KOPT-K1 (cell line): ENCODE measurements around the gene REM1.

Experiments
- H3K27ac ChIP-seq: fragments of 200-600 bp; sonication (generic); 2 replicates; pipeline ENCODE4 v1.5.1; 2016; ENCODE audit warnings: antibody characterized with exemption, mild to moderate bottlenecking, low read depth, low read length; ENCODE audit not compliant: poor library complexity, severe bottlenecking
- H3K36me3 ChIP-seq: fragments of 200-600 bp; sonication (generic); 2 replicates; pipeline ENCODE4 v1.5.1; 2017; ENCODE audit warnings: antibody characterized with exemption, mild to moderate bottlenecking, low read length, moderate library complexity; ENCODE audit not compliant: insufficient read depth
- H3K9me3 ChIP-seq: fragments of 200-600 bp; sonication (generic); 2 replicates; pipeline ENCODE4 v1.5.1; 2017; ENCODE audit warnings: antibody characterized with exemption, low read length, mild to moderate bottlenecking; ENCODE audit not compliant: insufficient read depth, poor library complexity, severe bottlenecking

REM1 gene

GRCh38 chr20:31473331-31474096 is 1.6 kb upstream of the REM1 start:
- H3K9me3 ChIP-seq: no peaks in the 10 kb centered on the region
- no peaks in the 10 kb centered on the region for H3K36me3 ChIP-seq
- H3K27ac ChIP-seq: no peak overlapping the region

DNA sequence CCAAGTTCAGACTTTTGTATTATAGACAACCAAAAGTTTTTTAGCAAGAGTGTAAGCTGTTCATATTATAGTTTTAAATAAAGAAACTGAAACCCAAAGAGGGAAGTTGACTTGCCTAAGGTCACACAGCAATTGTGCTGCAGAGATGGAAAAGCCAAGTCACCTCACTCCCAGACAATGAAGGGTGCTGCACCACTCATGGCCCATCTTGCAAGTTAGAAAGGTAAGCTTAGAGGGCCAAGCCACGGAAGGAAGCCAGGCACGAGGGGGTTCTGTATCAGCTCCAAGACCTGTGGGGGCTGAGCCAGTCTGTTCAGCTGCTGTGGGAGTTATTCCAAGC is 1.0 kb upstream of the REM1 start:
- Histone ChIP-seq H3K9me3 (no peaks in the 10 kb centered on the region), H3K27ac (no peak overlapping the region), H3K36me3 (no peaks in the 10 kb centered on the region)

GRCh38 chr20:31475472-31476293 is 595 bp downstream of the REM1 start:
- no peaks in the 10 kb centered on the region for H3K9me3 ChIP-seq
- H3K27ac ChIP-seq: no peak overlapping the region

DNA sequence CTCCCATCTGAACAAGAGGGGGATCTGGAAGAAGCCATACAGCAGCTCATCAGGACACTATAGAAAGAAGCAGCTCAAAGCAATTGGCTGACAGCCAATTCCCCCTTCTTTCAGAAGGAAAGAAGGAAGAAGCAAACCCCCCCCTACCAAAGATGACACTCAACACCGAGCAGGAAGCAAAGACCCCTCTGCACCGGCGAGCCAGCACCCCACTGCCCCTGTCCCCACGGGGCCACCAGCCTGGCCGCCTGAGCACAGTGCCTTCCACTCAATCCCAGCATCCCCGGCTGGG is 1.2 kb downstream of the REM1 start:
- no peak overlapping the region for H3K27ac ChIP-seq
- no peaks in the 10 kb centered on the region for H3K36me3 ChIP-seq
- no peaks in the 10 kb centered on the region for H3K9me3 ChIP-seq

More at GRCh38 chr20:31475472-31476293, 595 bp downstream of the REM1 start:
- H3K36me3 ChIP-seq: no peaks in the 10 kb centered on the region

GRCh38 chr20:31476643-31477215 is 1.6 kb downstream of the REM1 start:
- no peak overlapping the region for H3K27ac ChIP-seq
- no peaks in the 10 kb centered on the region for H3K36me3 ChIP-seq
- no peaks in the 10 kb centered on the region for H3K9me3 ChIP-seq

GRCh38 chr20:31484001-31484400 is 8.9 kb downstream of the REM1 start:
- no peaks in the 10 kb centered on the region for H3K9me3 ChIP-seq
- H3K36me3 ChIP-seq: no peaks in the 10 kb centered on the region
- H3K27ac ChIP-seq: no peak overlapping the region

DNA sequence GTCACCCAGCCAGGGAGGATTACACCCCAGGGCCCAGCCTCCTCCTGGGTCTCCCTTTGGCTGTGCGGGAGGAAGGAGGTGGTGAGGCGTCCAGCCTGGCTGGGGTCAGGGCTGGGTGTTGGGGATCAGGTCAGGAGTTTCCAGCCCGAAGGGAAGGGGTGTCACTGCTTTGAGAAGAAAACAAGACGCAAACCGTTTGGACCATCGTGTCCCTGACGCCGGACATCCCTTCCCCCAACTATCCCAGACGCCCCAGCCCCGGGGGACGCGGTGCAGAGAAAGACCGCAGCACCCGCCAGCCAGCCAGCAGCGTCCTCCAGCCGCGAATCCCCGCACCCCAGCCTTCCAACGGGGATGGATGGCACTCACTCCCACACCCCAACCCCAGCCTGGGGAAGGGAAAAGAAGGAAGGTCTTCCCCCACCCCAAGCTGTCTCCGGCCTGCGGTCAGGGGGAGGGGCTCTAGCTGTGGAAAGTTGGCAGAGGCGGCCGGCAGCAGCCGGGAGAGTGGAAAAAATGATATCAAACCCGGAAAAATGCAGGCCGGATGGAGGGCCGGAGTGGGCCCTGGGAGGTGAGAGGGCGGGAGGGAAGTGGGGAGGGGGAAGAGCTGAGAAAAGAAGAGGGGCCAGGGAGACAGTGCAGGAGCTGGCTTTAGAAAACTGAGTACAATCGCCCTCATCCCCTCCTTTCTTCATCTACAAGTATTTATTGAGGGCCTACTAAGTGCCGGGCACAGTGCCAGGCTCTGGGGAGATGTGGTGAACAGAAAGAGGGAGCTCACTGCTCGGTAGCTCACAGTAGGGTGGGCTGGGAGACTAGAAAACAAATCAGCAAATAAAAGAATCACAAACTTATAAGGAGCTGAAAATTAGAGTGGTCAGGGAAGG is 10.6 kb downstream of the REM1 start:
- Histone ChIP-seq H3K9me3 (no peaks in the 10 kb centered on the region), H3K36me3 (no peaks in the 10 kb centered on the region), H3K27ac (no peak overlapping the region)

DNA sequence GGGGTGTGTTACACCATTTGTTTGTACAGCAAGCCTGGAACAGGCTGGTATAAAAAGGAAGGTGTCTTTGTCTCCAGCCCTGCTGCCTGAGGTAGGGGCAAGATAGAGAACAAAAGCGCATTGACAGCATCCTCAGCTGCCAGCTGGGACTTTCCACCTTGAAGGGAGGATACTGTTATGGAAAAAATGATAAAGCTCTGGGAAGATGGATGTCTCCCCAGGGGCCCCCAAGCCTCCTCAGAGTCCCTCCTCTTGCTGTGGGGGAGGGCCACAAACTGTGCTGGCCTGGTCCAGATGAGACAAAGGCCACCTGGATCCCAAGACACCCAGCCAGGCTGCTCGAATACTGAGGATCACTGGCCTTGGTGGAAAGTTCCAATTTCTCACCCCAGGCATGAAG is 13.0 kb downstream of the REM1 start:
- Histone ChIP-seq H3K27ac (no peak overlapping the region), H3K9me3 (no peaks in the 10 kb centered on the region), H3K36me3 (no peaks in the 10 kb centered on the region)

DNA sequence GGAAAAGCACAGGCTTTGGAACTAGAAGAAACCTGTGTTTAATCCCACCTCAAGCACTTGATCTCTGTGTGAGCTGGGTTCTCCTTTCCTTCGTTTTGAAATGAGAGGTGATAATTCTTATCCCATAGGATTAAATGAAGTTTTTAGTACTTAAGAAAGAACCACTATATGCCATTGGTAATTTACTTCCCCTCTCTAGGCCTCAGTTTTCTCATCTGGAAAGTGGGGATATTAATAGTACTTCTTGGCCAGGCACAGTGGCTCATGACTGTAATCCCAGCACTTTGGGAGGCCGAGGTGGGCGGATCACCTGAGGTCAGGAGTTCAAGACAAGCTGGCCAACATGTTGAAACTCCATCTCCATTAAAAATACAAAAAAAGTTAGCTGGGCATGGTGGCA is 14.1 kb downstream of the REM1 start:
- Histone ChIP-seq H3K36me3 (no peaks in the 10 kb centered on the region), H3K9me3 (no peaks in the 10 kb centered on the region), H3K27ac (no peak overlapping the region)

- H3K9me3 ChIP-seq: no peaks in the 10 kb centered on the region
- H3K36me3 ChIP-seq: no peaks in the 10 kb centered on the region
- H3K27ac ChIP-seq: no peak overlapping the region
Measured at GRCh38 chr20:31490752-31491151, 15.7 kb downstream of the REM1 start.

GRCh38 chr20:31494131-31494530 is 19.0 kb downstream of the REM1 start:
- Histone ChIP-seq H3K9me3 (no peaks in the 10 kb centered on the region), H3K36me3 (no peaks in the 10 kb centered on the region), H3K27ac (no peak overlapping the region)

- H3K9me3 ChIP-seq: no peaks in the 10 kb centered on the region
- no peaks in the 10 kb centered on the region for H3K36me3 ChIP-seq
- H3K27ac ChIP-seq: no peak overlapping the region
Measured at GRCh38 chr20:31496761-31497295, 21.7 kb downstream of the REM1 start.

GRCh38 chr20:31497838-31498540 is 22.9 kb downstream of the REM1 start:
- Histone ChIP-seq H3K9me3 (no peaks in the 10 kb centered on the region), H3K27ac (no peak overlapping the region), H3K36me3 (no peaks in the 10 kb centered on the region)

DNA sequence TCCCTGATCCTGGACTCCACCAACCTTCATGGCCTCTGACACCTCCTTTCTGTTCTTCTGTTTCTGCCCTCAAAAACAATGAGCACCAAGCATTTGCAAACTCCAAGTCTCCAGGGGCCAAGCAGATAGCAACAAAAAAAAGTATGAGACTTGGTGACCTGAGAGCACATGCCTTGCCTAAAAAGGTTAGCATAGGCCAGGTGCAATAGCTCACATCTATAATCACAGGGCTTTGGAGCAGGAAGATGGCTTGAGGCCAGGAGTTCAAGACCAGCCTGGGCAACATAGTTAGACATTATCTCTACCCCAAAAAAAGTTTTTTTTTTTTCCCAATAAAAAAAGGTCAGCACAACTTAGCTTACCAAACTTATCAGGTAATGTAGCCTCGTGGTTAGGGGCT is 25.4 kb downstream of the REM1 start:
- no peak overlapping the region for H3K27ac ChIP-seq
- H3K9me3 ChIP-seq: no peaks in the 10 kb centered on the region
- H3K36me3 ChIP-seq: no peaks in the 10 kb centered on the region
